SK-N-MC (cell line): ENCODE results near the gene SPRR3.

Experiments
- EZH2 ChIP-seq: fragments of 200-600 bp; sonication (generic); IDR thresholded peaks from one replicate; pipeline ENCODE4 v1.6.1; 2017; ENCODE audit warnings: antibody characterized with exemption
- FOXP2 ChIP-seq: optimal IDR thresholded peaks from 2 replicates; pipeline ENCODE3; 2011; ENCODE audit warnings: mild to moderate bottlenecking, moderate library complexity; ENCODE audit not compliant: insufficient read depth; ENCODE audit errors: extremely low read length, control extremely low read depth
- POLR2AphosphoS5 ChIP-seq: IDR thresholded peaks from 2 replicates; pipeline ENCODE4 v1.6.1; 2012; ENCODE audit warnings: mild to moderate bottlenecking, low read depth, low read length, borderline replicate concordance

DNA sequence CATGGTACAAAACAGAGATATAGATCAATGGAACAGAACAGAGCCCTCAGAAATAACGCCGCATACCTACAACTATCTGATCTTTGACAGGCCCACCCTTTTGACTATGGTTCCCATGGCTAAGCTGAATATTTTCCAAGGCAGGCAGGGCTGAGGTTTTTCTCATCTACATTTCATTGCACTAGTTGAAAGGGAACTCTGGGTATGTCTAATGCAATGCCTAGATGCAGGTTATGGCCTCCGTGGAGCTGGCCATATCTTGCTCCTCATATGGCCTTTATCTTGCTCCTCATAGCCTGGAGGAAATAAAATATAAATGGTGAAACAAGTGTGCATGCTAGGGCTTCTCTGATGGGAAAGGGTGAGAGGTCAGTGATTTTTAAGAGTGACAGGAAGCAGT lies 44.0 kb upstream of the SPRR3 start:
- TF ChIP-seq POLR2AphosphoS5 (no peak), EZH2 (no peak), FOXP2 (no peak)
